Retinal pigment epithelial cell (primary cell): ENCODE results near the gene TPST2.

Experiments used
- DNase-seq: peaks from one replicate; pipeline ENCODE4 v3.0.0-alpha.2; 2010; ENCODE audit warnings: low read depth
- H3K4me3 ChIP-seq: 2 replicates; pipeline ENCODE4 v1.5.1; 2011; ENCODE audit warnings: mild to moderate bottlenecking, low read length, control low read depth, moderate library complexity
- TF ChIP-seq, protein P1 (sequence below): conservative IDR thresholded peaks from 2 replicates; pipeline ENCODE4 v1.5.1; 2011; ENCODE audit warnings: low read depth, low read length, control low read depth, inconsistent platforms

The TPST2 gene

DNA sequence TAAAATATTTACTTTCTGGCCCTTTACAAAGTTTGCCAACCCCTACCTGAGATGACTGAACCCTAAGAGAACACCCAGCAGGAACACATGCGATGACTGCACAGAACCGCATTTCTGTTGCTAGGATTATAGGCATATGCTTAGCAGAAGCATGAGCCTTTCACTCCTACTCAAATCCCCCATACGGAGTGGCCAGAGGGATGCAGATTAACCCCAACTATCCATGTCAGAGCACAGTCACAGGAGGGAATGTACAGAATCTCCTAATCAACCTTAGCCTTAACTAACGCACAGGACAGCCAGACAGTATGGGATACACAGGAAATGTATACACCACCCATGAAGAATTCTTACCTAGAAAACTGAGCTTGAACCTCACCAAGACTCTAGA is 112.6 kb downstream of the TPST2 start:
- TF ChIP-seq, protein P1, sequence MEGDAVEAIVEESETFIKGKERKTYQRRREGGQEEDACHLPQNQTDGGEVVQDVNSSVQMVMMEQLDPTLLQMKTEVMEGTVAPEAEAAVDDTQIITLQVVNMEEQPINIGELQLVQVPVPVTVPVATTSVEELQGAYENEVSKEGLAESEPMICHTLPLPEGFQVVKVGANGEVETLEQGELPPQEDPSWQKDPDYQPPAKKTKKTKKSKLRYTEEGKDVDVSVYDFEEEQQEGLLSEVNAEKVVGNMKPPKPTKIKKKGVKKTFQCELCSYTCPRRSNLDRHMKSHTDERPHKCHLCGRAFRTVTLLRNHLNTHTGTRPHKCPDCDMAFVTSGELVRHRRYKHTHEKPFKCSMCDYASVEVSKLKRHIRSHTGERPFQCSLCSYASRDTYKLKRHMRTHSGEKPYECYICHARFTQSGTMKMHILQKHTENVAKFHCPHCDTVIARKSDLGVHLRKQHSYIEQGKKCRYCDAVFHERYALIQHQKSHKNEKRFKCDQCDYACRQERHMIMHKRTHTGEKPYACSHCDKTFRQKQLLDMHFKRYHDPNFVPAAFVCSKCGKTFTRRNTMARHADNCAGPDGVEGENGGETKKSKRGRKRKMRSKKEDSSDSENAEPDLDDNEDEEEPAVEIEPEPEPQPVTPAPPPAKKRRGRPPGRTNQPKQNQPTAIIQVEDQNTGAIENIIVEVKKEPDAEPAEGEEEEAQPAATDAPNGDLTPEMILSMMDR: no peak
- no peak overlapping the region for H3K4me3 ChIP-seq

DNA sequence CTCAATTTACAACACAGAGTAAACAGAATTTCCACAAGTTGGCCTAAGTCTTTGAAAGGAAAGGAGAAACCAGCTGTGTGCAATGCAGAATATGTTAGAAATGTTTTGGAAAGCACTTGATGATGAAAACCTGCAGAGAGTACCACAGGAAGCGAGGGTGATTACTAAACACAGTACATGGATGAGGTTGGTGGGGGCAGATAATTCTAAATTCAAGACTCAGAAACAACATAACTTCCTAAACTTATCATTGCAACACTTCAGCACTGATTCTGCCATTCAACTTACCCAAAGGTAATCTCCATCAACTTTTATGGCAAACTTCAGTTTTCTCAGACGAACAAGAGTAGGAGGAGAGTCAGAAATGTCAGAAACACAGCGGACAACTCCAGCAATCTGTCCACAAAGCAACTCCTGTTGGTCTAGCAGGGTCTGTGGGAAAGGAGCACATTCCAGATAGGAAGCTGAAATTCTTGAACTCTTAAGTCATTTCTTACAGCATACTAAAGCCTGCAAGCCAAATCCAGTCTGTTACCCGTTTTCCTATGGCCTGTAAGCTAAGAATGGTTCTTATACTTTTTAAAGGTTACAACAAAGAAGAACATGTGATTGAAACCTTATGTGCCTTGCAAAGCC is 113.1 kb downstream of the TPST2 start:
- H3K4me3 ChIP-seq: peak overlapping the region; percentile 23
- TF ChIP-seq, protein P1: no peak
- peak; percentile 78 for DNase-seq

More for the DNA sequence above, 112.6 kb downstream of the TPST2 start:
- DNase-seq: peak; percentile 66

DNA sequence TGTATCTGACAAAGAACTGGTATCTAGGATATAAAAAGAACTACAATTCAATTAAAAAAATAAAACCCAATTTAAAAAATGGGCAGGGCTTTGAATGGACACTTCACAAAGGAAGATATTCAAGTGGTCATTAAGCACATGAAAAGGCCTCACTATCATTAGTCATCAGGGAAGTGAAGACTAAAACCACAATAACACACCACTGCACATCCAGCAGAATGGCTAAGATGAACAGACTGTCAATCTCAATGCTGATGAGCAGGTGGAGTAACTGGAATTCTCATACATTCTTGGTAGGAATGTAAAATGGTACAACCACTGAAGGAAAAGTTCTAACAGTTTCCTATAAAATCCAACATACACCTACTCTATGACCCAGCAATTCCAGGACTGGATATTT is 115.2 kb downstream of the TPST2 start:
- TF ChIP-seq, protein P1: no peak
- no peak overlapping the region for H3K4me3 ChIP-seq
- DNase-seq: no peak
